Neural cell (in vitro differentiated cells): Measurements from ENCODE around the gene CDC45. TPM values are rescaled to one million over a fixed set of nuclear protein-coding genes. Genes with fewer than 3 reads are reported as not detected.

Source experiments
- H2AFZ ChIP-seq: fragments of 200-600, 300-800 bp; sonication (generic), shearing (Covaris generic); 2 replicates; pipeline ENCODE4 v1.6.0; 2014; ENCODE audit warnings: low read depth, mild to moderate bottlenecking, antibody characterized with exemption, low read length, moderate library complexity
- H3F3A ChIP-seq: fragments of 200-600 bp; shearing (Covaris generic); 2 replicates; pipeline ENCODE4 v1.6.1; 2016; ENCODE audit warnings: mild to moderate bottlenecking, moderate library complexity, mixed read lengths, antibody characterized with exemption, low read length; ENCODE audit not compliant: insufficient read depth, poor library complexity, severe bottlenecking
- H3K27ac ChIP-seq: fragments of 200-600, 300-800 bp; sonication (generic), shearing (Covaris generic); 2 replicates; pipeline ENCODE4 v1.5.1; 2014; ENCODE audit warnings: mild to moderate bottlenecking, low read length, moderate library complexity
- H3K27me3 ChIP-seq: fragments of 300-800, 200-600 bp; sonication (generic), shearing (Covaris generic); 2 replicates; pipeline ENCODE4 v1.6.0; 2014; ENCODE audit warnings: mild to moderate bottlenecking, low read depth, low read length, moderate library complexity; ENCODE audit not compliant: insufficient read depth
- H3K36me3 ChIP-seq: fragments of 300-800, 200-600 bp; sonication (generic), shearing (Covaris generic); 2 replicates; pipeline ENCODE4 v1.5.1; 2014; ENCODE audit warnings: mild to moderate bottlenecking, antibody characterized with exemption, low read length, moderate library complexity; ENCODE audit not compliant: insufficient read depth
- H3K4me2 ChIP-seq: fragments of 300-800, 200-600 bp; sonication (generic), shearing (Covaris generic); 2 replicates; pipeline ENCODE4 v1.6.0; 2014; ENCODE audit warnings: mild to moderate bottlenecking, low read length
- H3K4me3 ChIP-seq: fragments of 300-800, 200-600 bp; sonication (generic), shearing (Covaris generic); 2 replicates; pipeline ENCODE4 v1.5.1; 2014; ENCODE audit warnings: mild to moderate bottlenecking, low read length, moderate library complexity
- H3K79me2 ChIP-seq: fragments of 200-600 bp; shearing (Covaris generic); replicated peaks from 2 replicates; pipeline ENCODE4 v1.6.0; 2014; ENCODE audit warnings: mild to moderate bottlenecking, low read length, moderate library complexity; ENCODE audit not compliant: insufficient read depth
- H3K9ac ChIP-seq: fragments of 300-800, 200-600 bp; sonication (generic), shearing (Covaris generic); 2 replicates; pipeline ENCODE4 v1.6.1; 2016; ENCODE audit warnings: mild to moderate bottlenecking, low read length, mixed read lengths
- H3K9me2 ChIP-seq: fragments of 200-600 bp; shearing (Covaris generic); 2 replicates; pipeline ENCODE4 v1.6.1; 2016; ENCODE audit warnings: mild to moderate bottlenecking, low read length, mixed read lengths; ENCODE audit not compliant: insufficient read depth
- H3K9me3 ChIP-seq: fragments of 200-600, 300-800 bp; sonication (generic), shearing (Covaris generic); 2 replicates; pipeline ENCODE4 v1.6.1; 2016; ENCODE audit warnings: mild to moderate bottlenecking, mixed run types, low read length, moderate library complexity, mixed read lengths
- H4K20me1 ChIP-seq: fragments of 200-600 bp; shearing (Covaris generic); 2 replicates; pipeline ENCODE4 v1.6.1; 2016; ENCODE audit warnings: mild to moderate bottlenecking, mixed run types; ENCODE audit not compliant: insufficient read depth
- EP300 ChIP-seq: fragments of 450-650 bp; conservative IDR thresholded peaks from 2 replicates; pipeline ENCODE4 v1.6.1; 2014; ENCODE audit warnings: antibody characterized with exemption, mild to moderate bottlenecking, moderate library complexity; ENCODE audit not compliant: poor library complexity, severe bottlenecking
- EZH2 ChIP-seq: fragments of 200-600, 300-800 bp; shearing (Covaris generic), sonication (generic); IDR thresholded peaks from 2 replicates; pipeline ENCODE4 v1.6.1; 2014; ENCODE audit warnings: antibody characterized with exemption, low read length, borderline replicate concordance, mild to moderate bottlenecking; ENCODE audit not compliant: insufficient read depth, poor library complexity, severe bottlenecking
- MXI1 ChIP-seq: fragments of 450-650 bp; conservative IDR thresholded peaks from 2 replicates; pipeline ENCODE4 v1.6.1; 2014; ENCODE audit warnings: antibody characterized with exemption, mild to moderate bottlenecking; ENCODE audit not compliant: poor library complexity, severe bottlenecking
- POLR2AphosphoS5 ChIP-seq: IDR thresholded peaks from 2 replicates; pipeline ENCODE4 v1.6.1; 2012
- RAD21 ChIP-seq: fragments of 450-650 bp; conservative IDR thresholded peaks from 2 replicates; pipeline ENCODE4 v1.6.1; 2014; ENCODE audit warnings: antibody characterized with exemption, mild to moderate bottlenecking, moderate library complexity
- SMC3 ChIP-seq: fragments of 450-650 bp; conservative IDR thresholded peaks from 2 replicates; pipeline ENCODE4 v1.6.1; 2014; ENCODE audit warnings: antibody characterized with exemption, mild to moderate bottlenecking, moderate library complexity; ENCODE audit not compliant: poor library complexity
- TAF1 ChIP-seq: IDR thresholded peaks from 2 replicates; pipeline ENCODE4 v1.6.1; 2012; ENCODE audit warnings: low read depth
- polyA plus RNA-seq: library from polyadenylated mRNA; depleted of rRNA; stranded (reverse); fragments of >200 nt; gene quantifications from 2 replicates; pipeline ENCODE4 v1.2.3, GENCODE V29; 2014
- TF ChIP-seq, protein P1 (sequence below): IDR thresholded peaks from 2 replicates; pipeline ENCODE4 v1.6.1; 2012; ENCODE audit warnings: borderline replicate concordance
- TF ChIP-seq, protein P2 (sequence below): fragments of 450-650 bp; IDR thresholded peaks from 2 replicates; pipeline ENCODE4 v1.5.1; 2014; ENCODE audit warnings: antibody characterized with exemption, mild to moderate bottlenecking, moderate library complexity; ENCODE audit not compliant: poor library complexity, severe bottlenecking

The CDC45 gene
- polyA plus RNA-seq, 1 donor from 2014 or later = 3.2 TPM

DNA sequence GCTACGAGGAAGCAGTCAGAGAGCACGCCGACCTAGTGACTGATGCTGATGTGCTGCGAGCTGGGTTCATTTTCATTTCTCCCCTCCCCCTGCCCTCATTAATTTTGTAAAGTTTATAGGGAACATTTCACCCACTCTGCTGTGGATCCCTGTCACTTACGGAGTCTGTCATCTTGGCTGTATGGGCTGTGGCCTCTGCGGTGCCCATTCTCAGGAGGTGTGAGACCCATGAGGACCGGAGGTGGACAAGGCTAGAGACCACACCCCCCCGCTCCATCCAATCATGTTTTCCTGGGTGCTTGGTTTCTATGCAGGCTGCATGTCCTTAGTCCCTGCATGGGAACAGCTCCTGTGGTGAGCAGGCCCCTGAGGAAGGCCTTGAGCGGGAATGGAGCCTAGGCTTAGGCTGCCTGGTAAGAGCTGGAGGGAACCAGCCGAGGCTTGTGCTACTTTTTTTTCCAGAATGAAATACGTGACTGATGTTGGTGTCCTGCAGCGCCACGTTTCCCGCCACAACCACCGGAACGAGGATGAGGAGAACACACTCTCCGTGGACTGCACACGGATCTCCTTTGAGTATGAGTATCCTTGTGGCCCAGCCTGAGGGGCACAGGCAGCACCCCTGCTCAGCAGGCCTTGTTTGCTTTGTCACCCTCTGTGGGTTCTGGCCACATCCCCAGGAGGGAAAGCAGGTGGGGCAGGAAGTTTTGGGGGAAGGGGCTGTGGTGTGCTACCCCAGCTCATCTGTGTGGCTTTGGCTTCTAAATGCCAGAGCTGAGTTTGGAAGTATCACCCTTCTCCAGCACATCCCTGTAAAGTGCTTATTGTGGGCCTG is 25.4 kb downstream of the CDC45 start:
- H3K9me2 ChIP-seq = no peaks in the 10 kb centered on the region
- H3K36me3 ChIP-seq = no peaks in the 10 kb centered on the region
- H3F3A ChIP-seq = no peaks in the 10 kb centered on the region
- H4K20me1 ChIP-seq = no peaks in the 10 kb centered on the region
- H3K4me3 ChIP-seq = no peak overlapping the region
- no peak overlapping the region for H3K27ac ChIP-seq
- TF ChIP-seq, protein P1, sequence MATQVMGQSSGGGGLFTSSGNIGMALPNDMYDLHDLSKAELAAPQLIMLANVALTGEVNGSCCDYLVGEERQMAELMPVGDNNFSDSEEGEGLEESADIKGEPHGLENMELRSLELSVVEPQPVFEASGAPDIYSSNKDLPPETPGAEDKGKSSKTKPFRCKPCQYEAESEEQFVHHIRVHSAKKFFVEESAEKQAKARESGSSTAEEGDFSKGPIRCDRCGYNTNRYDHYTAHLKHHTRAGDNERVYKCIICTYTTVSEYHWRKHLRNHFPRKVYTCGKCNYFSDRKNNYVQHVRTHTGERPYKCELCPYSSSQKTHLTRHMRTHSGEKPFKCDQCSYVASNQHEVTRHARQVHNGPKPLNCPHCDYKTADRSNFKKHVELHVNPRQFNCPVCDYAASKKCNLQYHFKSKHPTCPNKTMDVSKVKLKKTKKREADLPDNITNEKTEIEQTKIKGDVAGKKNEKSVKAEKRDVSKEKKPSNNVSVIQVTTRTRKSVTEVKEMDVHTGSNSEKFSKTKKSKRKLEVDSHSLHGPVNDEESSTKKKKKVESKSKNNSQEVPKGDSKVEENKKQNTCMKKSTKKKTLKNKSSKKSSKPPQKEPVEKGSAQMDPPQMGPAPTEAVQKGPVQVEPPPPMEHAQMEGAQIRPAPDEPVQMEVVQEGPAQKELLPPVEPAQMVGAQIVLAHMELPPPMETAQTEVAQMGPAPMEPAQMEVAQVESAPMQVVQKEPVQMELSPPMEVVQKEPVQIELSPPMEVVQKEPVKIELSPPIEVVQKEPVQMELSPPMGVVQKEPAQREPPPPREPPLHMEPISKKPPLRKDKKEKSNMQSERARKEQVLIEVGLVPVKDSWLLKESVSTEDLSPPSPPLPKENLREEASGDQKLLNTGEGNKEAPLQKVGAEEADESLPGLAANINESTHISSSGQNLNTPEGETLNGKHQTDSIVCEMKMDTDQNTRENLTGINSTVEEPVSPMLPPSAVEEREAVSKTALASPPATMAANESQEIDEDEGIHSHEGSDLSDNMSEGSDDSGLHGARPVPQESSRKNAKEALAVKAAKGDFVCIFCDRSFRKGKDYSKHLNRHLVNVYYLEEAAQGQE = no peak
- no peak for TF ChIP-seq TAF1
- TF ChIP-seq EZH2 = no peak
- no peak for TF ChIP-seq SMC3
- no peak for TF ChIP-seq RAD21
- TF ChIP-seq, protein P2, sequence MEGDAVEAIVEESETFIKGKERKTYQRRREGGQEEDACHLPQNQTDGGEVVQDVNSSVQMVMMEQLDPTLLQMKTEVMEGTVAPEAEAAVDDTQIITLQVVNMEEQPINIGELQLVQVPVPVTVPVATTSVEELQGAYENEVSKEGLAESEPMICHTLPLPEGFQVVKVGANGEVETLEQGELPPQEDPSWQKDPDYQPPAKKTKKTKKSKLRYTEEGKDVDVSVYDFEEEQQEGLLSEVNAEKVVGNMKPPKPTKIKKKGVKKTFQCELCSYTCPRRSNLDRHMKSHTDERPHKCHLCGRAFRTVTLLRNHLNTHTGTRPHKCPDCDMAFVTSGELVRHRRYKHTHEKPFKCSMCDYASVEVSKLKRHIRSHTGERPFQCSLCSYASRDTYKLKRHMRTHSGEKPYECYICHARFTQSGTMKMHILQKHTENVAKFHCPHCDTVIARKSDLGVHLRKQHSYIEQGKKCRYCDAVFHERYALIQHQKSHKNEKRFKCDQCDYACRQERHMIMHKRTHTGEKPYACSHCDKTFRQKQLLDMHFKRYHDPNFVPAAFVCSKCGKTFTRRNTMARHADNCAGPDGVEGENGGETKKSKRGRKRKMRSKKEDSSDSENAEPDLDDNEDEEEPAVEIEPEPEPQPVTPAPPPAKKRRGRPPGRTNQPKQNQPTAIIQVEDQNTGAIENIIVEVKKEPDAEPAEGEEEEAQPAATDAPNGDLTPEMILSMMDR = no peak
- no peak for TF ChIP-seq EP300
- TF ChIP-seq MXI1 = no peak
- no peak for TF ChIP-seq POLR2AphosphoS5
- no peak overlapping the region for H3K4me2 ChIP-seq
- no peak overlapping the region for H3K9ac ChIP-seq
- H3K9me3 ChIP-seq = no peaks in the 10 kb centered on the region
- H3K79me2 ChIP-seq = no peaks in the 10 kb centered on the region
- no peak overlapping the region for H2AFZ ChIP-seq
- H3K27me3 ChIP-seq = no peaks in the 10 kb centered on the region

DNA sequence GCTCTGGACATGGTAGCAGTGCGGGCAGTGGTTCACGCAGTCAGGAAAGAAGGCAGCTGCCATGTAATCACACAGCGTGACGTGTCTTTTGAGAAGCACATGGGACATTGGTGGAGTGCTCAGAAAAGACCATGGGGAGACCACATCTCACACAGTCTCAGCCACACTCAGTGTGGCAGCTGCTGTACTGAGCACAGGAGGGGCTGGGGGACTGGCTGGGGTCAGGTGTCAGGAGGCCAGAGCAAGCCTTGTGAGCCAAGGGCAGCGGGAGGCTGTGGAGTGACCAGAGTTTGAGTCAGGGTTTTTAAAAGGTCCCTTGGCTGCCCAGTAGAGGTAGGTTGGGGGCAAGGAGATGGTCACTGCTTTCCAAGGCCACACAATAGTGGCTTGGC is 26.0 kb downstream of the CDC45 start:
- Histone ChIP-seq H3K27ac (no peak overlapping the region), H3K9me3 (no peaks in the 10 kb centered on the region), H3K79me2 (no peaks in the 10 kb centered on the region), H3K27me3 (no peaks in the 10 kb centered on the region), H2AFZ (no peak overlapping the region), H3K4me2 (no peak overlapping the region), H3K4me3 (no peak overlapping the region), H3F3A (no peaks in the 10 kb centered on the region), H3K9ac (no peak overlapping the region), H4K20me1 (no peaks in the 10 kb centered on the region), H3K36me3 (no peaks in the 10 kb centered on the region), H3K9me2 (no peaks in the 10 kb centered on the region)
- TF ChIP-seq RAD21 (no peak), TAF1 (no peak), EZH2 (no peak), SMC3 (no peak), MXI1 (no peak), EP300 (no peak), POLR2AphosphoS5 (no peak)
- TF ChIP-seq, protein P1 = no peak
- TF ChIP-seq, protein P2 = no peak
